RCC 7860 (cell line): ENCODE results near the gene DGKD.
"Not testable (repeated sequence)": the region's sequence is repeated elsewhere in the genome, so short reads cannot be mapped to it uniquely, and the experiment has no call there.

ENCODE experiments used
- DNase-seq: peaks from one replicate; pipeline ENCODE4 v3.0.0-alpha.2; 2015; ENCODE audit warnings: low spot score
- FAIRE-seq: peaks from 2 replicates; lab custom pipeline; 2012; peaks lifted over from hg19 to GRCh38; lab: Jason Lieb, UNC

Gene DGKD

GRCh38 chr2:233360771-233361176 is 6.5 kb downstream of the DGKD start:
- DNase-seq (no peak), FAIRE-seq (no peak)

- DNase-seq (no peak), FAIRE-seq (no peak)
Observed at GRCh38 chr2:233361297-233361696, 7.0 kb downstream of the DGKD start.

- FAIRE-seq, result no peak
- no peak for DNase-seq
Observed at GRCh38 chr2:233362742-233363141, 8.4 kb downstream of the DGKD start.

- DNase-seq (no peak), FAIRE-seq (no peak)
Observed at GRCh38 chr2:233363744-233364235, 9.5 kb downstream of the DGKD start.

- DNase-seq, result no peak
- FAIRE-seq, result no peak
Observed at GRCh38 chr2:233365861-233366520, 11.7 kb downstream of the DGKD start.

GRCh38 chr2:233367586-233367985 is 13.3 kb downstream of the DGKD start:
- DNase-seq (no peak), FAIRE-seq (no peak)

GRCh38 chr2:233368756-233369155 is 14.5 kb downstream of the DGKD start:
- no peak for FAIRE-seq
- DNase-seq, result no peak

- FAIRE-seq (no peak), DNase-seq (no peak)
Observed at GRCh38 chr2:233369462-233369861, 15.2 kb downstream of the DGKD start.

GRCh38 chr2:233369897-233370685 is 15.8 kb downstream of the DGKD start:
- no peak for DNase-seq
- no peak for FAIRE-seq

- FAIRE-seq (no peak), DNase-seq (no peak)
Observed at GRCh38 chr2:233371641-233372040, 17.3 kb downstream of the DGKD start.

- DNase-seq (no peak), FAIRE-seq (no peak)
Observed at GRCh38 chr2:233372855-233373254, 18.6 kb downstream of the DGKD start.

- no peak for FAIRE-seq
- DNase-seq, result no peak
Observed at GRCh38 chr2:233373316-233373715, 19.0 kb downstream of the DGKD start.

- not testable (repeated sequence) for FAIRE-seq, DNase-seq
Observed at GRCh38 chr2:233374776-233375175, 20.5 kb downstream of the DGKD start.

GRCh38 chr2:233375490-233376314 is 21.4 kb downstream of the DGKD start:
- FAIRE-seq, result no peak

GRCh38 chr2:233379034-233379433 is 24.7 kb downstream of the DGKD start:
- DNase-seq, result no peak
- no peak for FAIRE-seq

More at GRCh38 chr2:233375490-233376314, 21.4 kb downstream of the DGKD start:
- no peak for DNase-seq

- FAIRE-seq (no peak), DNase-seq (no peak)
Observed at GRCh38 chr2:233379441-233379840, 25.1 kb downstream of the DGKD start.

GRCh38 chr2:233380132-233380895 is 26.0 kb downstream of the DGKD start:
- no peak for FAIRE-seq

GRCh38 chr2:233380995-233381637 is 26.8 kb downstream of the DGKD start:
- DNase-seq (no peak), FAIRE-seq (no peak)

More at GRCh38 chr2:233380132-233380895, 26.0 kb downstream of the DGKD start:
- no peak for DNase-seq

- DNase-seq (no peak), FAIRE-seq (no peak)
Observed at GRCh38 chr2:233381638-233381995, 27.3 kb downstream of the DGKD start.

- DNase-seq (no peak), FAIRE-seq (no peak)
Observed at GRCh38 chr2:233384015-233384414, 29.7 kb downstream of the DGKD start.
